Loucy (cell line): ENCODE data around the gene ADAMTS20.

ENCODE experiments used
- H2AFZ ChIP-seq: fragments of 200-600 bp; sonication (generic); 2 replicates; pipeline ENCODE4 v1.6.0; 2016; ENCODE audit warnings: antibody characterized with exemption, mild to moderate bottlenecking, low read length, moderate library complexity
- H3F3A ChIP-seq: fragments of 200-600 bp; 2 replicates; pipeline ENCODE4 v1.6.0; 2016; ENCODE audit warnings: antibody characterized with exemption, low read depth, mild to moderate bottlenecking
- H3K27me3 ChIP-seq: fragments of 200-600 bp; sonication (generic); 2 replicates; pipeline ENCODE4 v1.6.1; 2014; ENCODE audit warnings: low read length, mild to moderate bottlenecking; ENCODE audit not compliant: insufficient read depth, poor library complexity, severe bottlenecking
- H3K36me3 ChIP-seq: fragments of 200-600 bp; sonication (generic); 2 replicates; pipeline ENCODE4 v1.6.1; 2016; ENCODE audit warnings: low read length; ENCODE audit not compliant: insufficient read depth
- H3K4me1 ChIP-seq: fragments of 200-600 bp; sonication (generic); 2 replicates; pipeline ENCODE4 v1.5.1; 2014; ENCODE audit warnings: low read length, mild to moderate bottlenecking; ENCODE audit not compliant: insufficient read depth, poor library complexity, severe bottlenecking
- H3K4me2 ChIP-seq: fragments of 200-600 bp; sonication (generic); 2 replicates; pipeline ENCODE4 v1.6.0; 2014; ENCODE audit warnings: antibody characterized with exemption, low read length, low read depth, mild to moderate bottlenecking; ENCODE audit not compliant: poor library complexity, severe bottlenecking
- H3K4me3 ChIP-seq: fragments of 200-600 bp; sonication (generic); 2 replicates; pipeline ENCODE4 v1.5.1; 2014; ENCODE audit warnings: low read length, mild to moderate bottlenecking, mixed read lengths; ENCODE audit not compliant: poor library complexity, severe bottlenecking
- H3K79me2 ChIP-seq: fragments of 200-600 bp; sonication (generic); 2 replicates; pipeline ENCODE4 v1.6.1; 2014; ENCODE audit warnings: low read length; ENCODE audit not compliant: insufficient read depth
- H3K9ac ChIP-seq: fragments of 200-600 bp; sonication (generic); 2 replicates; pipeline ENCODE4 v1.6.0; 2014; ENCODE audit warnings: mild to moderate bottlenecking, low read depth, low read length, moderate library complexity; ENCODE audit not compliant: poor library complexity, severe bottlenecking
- H3K9me2 ChIP-seq: fragments of 200-600 bp; sonication (generic); replicated peaks from 2 replicates; pipeline ENCODE4 v1.6.1; 2016; ENCODE audit warnings: low read depth, low read length, mixed read lengths
- H3K9me3 ChIP-seq: fragments of 200-600 bp; sonication (generic); 2 replicates; pipeline ENCODE4 v1.6.1; 2014; ENCODE audit warnings: mild to moderate bottlenecking, antibody characterized with exemption, low read length, low read depth; ENCODE audit not compliant: insufficient read depth
- H4K20me1 ChIP-seq: fragments of 200-600 bp; sonication (generic); 2 replicates; pipeline ENCODE4 v1.6.0; 2014; ENCODE audit warnings: antibody characterized with exemption, low read length, mild to moderate bottlenecking; ENCODE audit not compliant: insufficient read depth, poor library complexity, severe bottlenecking
- EZH2phosphoT487 ChIP-seq: fragments of 200-600 bp; IDR thresholded peaks from 2 replicates; pipeline ENCODE4 v1.6.1; 2018; ENCODE audit warnings: antibody characterized with exemption, mild to moderate bottlenecking, moderate library complexity, borderline replicate concordance
- TF ChIP-seq, protein P1 (sequence below): fragments of 200-600 bp; sonication (generic); conservative IDR thresholded peaks from 2 replicates; pipeline ENCODE4 v1.5.1; 2014; ENCODE audit warnings: mild to moderate bottlenecking, antibody characterized with exemption, low read length

ADAMTS20 gene

GRCh38 chr12:43392116-43392515 is 159.9 kb downstream of the ADAMTS20 start:
- Histone ChIP-seq H3K9me2 (no peaks in the 10 kb centered on the region), H2AFZ (no peak overlapping the region), H3K4me2 (no peak overlapping the region), H3F3A (no peaks in the 10 kb centered on the region), H3K36me3 (no peaks in the 10 kb centered on the region), H3K9ac (no peak overlapping the region), H3K9me3 (no peaks in the 10 kb centered on the region), H3K27me3 (no peaks in the 10 kb centered on the region), H3K79me2 (no peaks in the 10 kb centered on the region), H4K20me1 (no peaks in the 10 kb centered on the region), H3K4me3 (no peak overlapping the region), H3K4me1 (no peaks in the 10 kb centered on the region)
- TF ChIP-seq, protein P1, sequence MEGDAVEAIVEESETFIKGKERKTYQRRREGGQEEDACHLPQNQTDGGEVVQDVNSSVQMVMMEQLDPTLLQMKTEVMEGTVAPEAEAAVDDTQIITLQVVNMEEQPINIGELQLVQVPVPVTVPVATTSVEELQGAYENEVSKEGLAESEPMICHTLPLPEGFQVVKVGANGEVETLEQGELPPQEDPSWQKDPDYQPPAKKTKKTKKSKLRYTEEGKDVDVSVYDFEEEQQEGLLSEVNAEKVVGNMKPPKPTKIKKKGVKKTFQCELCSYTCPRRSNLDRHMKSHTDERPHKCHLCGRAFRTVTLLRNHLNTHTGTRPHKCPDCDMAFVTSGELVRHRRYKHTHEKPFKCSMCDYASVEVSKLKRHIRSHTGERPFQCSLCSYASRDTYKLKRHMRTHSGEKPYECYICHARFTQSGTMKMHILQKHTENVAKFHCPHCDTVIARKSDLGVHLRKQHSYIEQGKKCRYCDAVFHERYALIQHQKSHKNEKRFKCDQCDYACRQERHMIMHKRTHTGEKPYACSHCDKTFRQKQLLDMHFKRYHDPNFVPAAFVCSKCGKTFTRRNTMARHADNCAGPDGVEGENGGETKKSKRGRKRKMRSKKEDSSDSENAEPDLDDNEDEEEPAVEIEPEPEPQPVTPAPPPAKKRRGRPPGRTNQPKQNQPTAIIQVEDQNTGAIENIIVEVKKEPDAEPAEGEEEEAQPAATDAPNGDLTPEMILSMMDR, result no peak
- TF ChIP-seq EZH2phosphoT487, result no peak

DNA sequence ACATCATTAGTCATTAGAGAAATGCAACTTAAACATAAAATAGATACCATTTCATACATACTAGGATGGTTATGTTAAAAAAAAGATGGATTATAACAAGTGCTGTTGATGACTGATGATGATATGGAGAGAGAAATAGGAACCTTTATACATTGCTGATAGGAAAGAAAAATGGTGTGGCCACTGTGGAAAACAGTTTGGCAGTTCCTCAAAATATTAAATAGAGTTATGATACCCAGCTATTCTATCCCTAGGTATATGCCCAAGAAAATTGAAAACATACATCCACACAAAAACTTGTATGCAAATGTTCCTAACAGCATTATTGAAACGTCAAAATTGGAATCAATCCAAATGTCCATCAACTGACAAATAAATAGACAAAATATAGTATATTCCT is 170.1 kb downstream of the ADAMTS20 start:
- no peak overlapping the region for H2AFZ ChIP-seq
- H3K79me2 ChIP-seq, result no peaks in the 10 kb centered on the region
- H3K36me3 ChIP-seq, result no peaks in the 10 kb centered on the region
- no peak for TF ChIP-seq EZH2phosphoT487
- TF ChIP-seq, protein P1, result no peak
- H3K9me2 ChIP-seq, result no peaks in the 10 kb centered on the region
- H3K4me1 ChIP-seq, result no peaks in the 10 kb centered on the region
- H3F3A ChIP-seq, result no peaks in the 10 kb centered on the region
- H3K27me3 ChIP-seq, result no peaks in the 10 kb centered on the region
- no peak overlapping the region for H3K4me3 ChIP-seq
- H3K4me2 ChIP-seq, result no peak overlapping the region
- H3K9me3 ChIP-seq, result 0 out of 2 replicates have a peak, but pooled peaks cover 5% of the 10 kb centered on the region
- H3K9ac ChIP-seq, result no peak overlapping the region
- no peaks in the 10 kb centered on the region for H4K20me1 ChIP-seq

- H3F3A ChIP-seq, result no peaks in the 10 kb centered on the region
- H3K79me2 ChIP-seq, result no peaks in the 10 kb centered on the region
- no peak overlapping the region for H2AFZ ChIP-seq
- H4K20me1 ChIP-seq, result no peaks in the 10 kb centered on the region
- H3K9ac ChIP-seq, result no peak overlapping the region
- no peaks in the 10 kb centered on the region for H3K36me3 ChIP-seq
- 0 out of 2 replicates have a peak, but pooled peaks cover 5% of the 10 kb centered on the region for H3K9me3 ChIP-seq
- H3K27me3 ChIP-seq, result no peaks in the 10 kb centered on the region
- no peak for TF ChIP-seq EZH2phosphoT487
- TF ChIP-seq, protein P1, result no peak
- H3K9me2 ChIP-seq, result no peaks in the 10 kb centered on the region
- no peak overlapping the region for H3K4me3 ChIP-seq
- H3K4me1 ChIP-seq, result no peaks in the 10 kb centered on the region
- no peak overlapping the region for H3K4me2 ChIP-seq
These were observed 173.6 kb downstream of the ADAMTS20 start for GRCh38 chr12:43378448-43378847.
